B cell (primary cell): ENCODE data around the gene RNF223. TPM values are rescaled to one million over a fixed set of nuclear protein-coding genes. Genes with fewer than 3 reads are reported as not detected.
A peak's percentile ranks its signal among the peaks of the same experiment; 100 is the strongest.

ENCODE experiments used
- ATAC-seq: fragments of 200-7000 bp; cut with Tn5 transposase; one replicate; pipeline ENCODE4 v1.10.0; 2021; ENCODE audit warnings: low read depth, mild to moderate bottlenecking, moderate number of reproducible peaks, moderate library complexity
- CTCF ChIA-PET: fragments of 350-600 bp; sonication (Branson Sonifier 250); formaldehyde crosslinking; loops from one replicate; lab custom pipeline; 2021; ENCODE audit warnings: antibody characterized with exemption, inconsistent platforms; lab: Charles Lee
- POLR2A ChIA-PET: fragments of 350-600 bp; sonication (Branson Sonifier 250); formaldehyde crosslinking; loops from one replicate; lab custom pipeline; 2021; ENCODE audit warnings: antibody characterized with exemption; lab: Charles Lee
- DNase-seq: peaks from one replicate; pipeline ENCODE4 v3.0.0; 2013
- H2AFZ ChIP-seq: 2 replicates; pipeline ENCODE4 v1.6.1; 2012; ENCODE audit warnings: mild to moderate bottlenecking, low read depth, low read length; ENCODE audit not compliant: insufficient read depth, poor library complexity, severe bottlenecking
- H3K27ac ChIP-seq, 2 donors: 1 replicate in 1 of 2; 2 replicates in 1 of 2; pipeline ENCODE4 v1.5.1; 2012 to 2013; ENCODE audit warnings: low read length in 2 of 2, mild to moderate bottlenecking in 2 of 2, moderate library complexity in 1 of 2
- H3K27me3 ChIP-seq, 4 experiments: fragments of 200-600 bp in 1 of 4; sonication (generic) in 1 of 4; replicated peaks in 1 of 4; 1 replicate in 2 of 4; 2 replicates in 2 of 4; pipeline versions ENCODE4 v1.6.1 to v1.7.0; 2013 to 2016; ENCODE audit warnings: low read length in 3 of 4, mild to moderate bottlenecking in 2 of 4, mixed read lengths in 1 of 4, moderate library complexity in 1 of 4; ENCODE audit not compliant: insufficient read depth in 4 of 4, control insufficient read depth in 3 of 4; ENCODE audit errors: control extremely low read depth in 1 of 4
- H3K36me3 ChIP-seq, 2 experiments: replicated peaks in 1 of 2; 1 replicate in 1 of 2; 2 replicates in 1 of 2; pipeline versions ENCODE4 v1.6.1 to v1.7.1; 2013; ENCODE audit warnings: low read length in 1 of 2; ENCODE audit not compliant: insufficient read depth in 2 of 2, control insufficient read depth in 1 of 2; ENCODE audit errors: control extremely low read depth in 1 of 2, extremely low read depth in 1 of 2
- H3K4me1 ChIP-seq, 2 donors: fragments of 200-600 bp in 1 of 2; sonication (generic) in 1 of 2; 1 replicate in 1 of 2; 2 replicates in 1 of 2; pipeline versions ENCODE4 v1.5.1 to v1.6.1; 2013 to 2017; ENCODE audit warnings: low read length in 2 of 2; ENCODE audit not compliant: control insufficient read depth in 2 of 2, insufficient read depth in 2 of 2
- H3K4me2 ChIP-seq: replicated peaks from 2 replicates; pipeline ENCODE3; 2012; ENCODE audit warnings: mild to moderate bottlenecking, low read depth, low read length; ENCODE audit not compliant: poor library complexity, severe bottlenecking
- H3K4me3 ChIP-seq, 5 experiments: fragments of 200-600 bp in 1 of 5; sonication (generic) in 1 of 5; 1 replicate in 3 of 5; 2 replicates in 2 of 5; pipeline versions ENCODE4 v1.5.1 to v1.7.0; 2011 to 2016; ENCODE audit warnings: low read length in 4 of 5, mild to moderate bottlenecking in 4 of 5, low read depth in 2 of 5, control low read depth in 1 of 5, moderate library complexity in 1 of 5; ENCODE audit not compliant: insufficient read depth in 1 of 5; ENCODE audit errors: control extremely low read depth in 1 of 5, extremely low read depth in 1 of 5
- H3K79me2 ChIP-seq: fragments of 200-600 bp; sonication (generic); one replicate; pipeline ENCODE4 v1.6.0; 2016; ENCODE audit warnings: low read length; ENCODE audit not compliant: control insufficient read depth, insufficient read depth
- H3K9ac ChIP-seq: fragments of 200-600 bp; sonication (generic); 2 replicates; pipeline ENCODE4 v1.6.1; 2017; ENCODE audit warnings: mild to moderate bottlenecking, low read length, moderate library complexity
- H3K9me3 ChIP-seq, 3 donors: one replicate each; pipeline versions ENCODE4 v1.6.1 to v1.7.1; 2013; ENCODE audit warnings: low read length in 2 of 3; ENCODE audit not compliant: control insufficient read depth in 2 of 3, insufficient read depth in 1 of 3; ENCODE audit errors: control extremely low read depth in 1 of 3
- H4K20me1 ChIP-seq: 2 replicates; pipeline ENCODE4 v1.6.0; 2012; ENCODE audit warnings: mild to moderate bottlenecking, low read length; ENCODE audit not compliant: insufficient read depth, control insufficient read depth, poor library complexity, severe bottlenecking
- H3K27ac Mint-ChIP-seq: one replicate; pipeline ENCODE4 v1.8.0; 2021; ENCODE audit warnings: mixed read lengths
- H3K27me3 Mint-ChIP-seq: one replicate; pipeline ENCODE4 v1.8.0; 2021; ENCODE audit warnings: mixed read lengths
- H3K4me1 Mint-ChIP-seq: one replicate; pipeline ENCODE4 v1.8.0; 2021; ENCODE audit warnings: mixed read lengths
- H3K4me3 Mint-ChIP-seq: one replicate; pipeline ENCODE4 v1.8.0; 2021; ENCODE audit warnings: mixed read lengths
- H3K9me3 Mint-ChIP-seq: one replicate; pipeline ENCODE4 v1.8.0; 2022; ENCODE audit warnings: mixed read lengths; ENCODE audit not compliant: insufficient read depth
- EZH2 ChIP-seq: IDR thresholded peaks from 2 replicates; pipeline ENCODE4 v1.6.1; 2012; ENCODE audit warnings: borderline replicate concordance, low read depth, mild to moderate bottlenecking, moderate library complexity, low read length; ENCODE audit not compliant: insufficient read depth, poor library complexity, severe bottlenecking
- WGBS: methylation state at CpG from one replicate; pipeline ENCODE4 v1.1.5; 2013; ENCODE audit warnings: missing lambda C conversion rate; ENCODE audit not compliant: insufficient coverage; 5-methylcytosine and 5-hydroxymethylcytosine counted together
- intact Hi-C: fragments of 100-400 bp; cut with micrococcal nuclease; formaldehyde crosslinking; loops from one replicate; pipeline ENCODE4 v1.10.0; 2022
- polyA plus RNA-seq: library from polyadenylated mRNA; depleted of rRNA; stranded (reverse); fragments of >200 nt; gene quantifications from 2 replicates; pipeline ENCODE4 v1.2.3, GENCODE V29; 2012
- total RNA-seq, 2 donors: library from RNA; stranded (reverse); fragments of 120-200 nt in 1 of 2; gene quantifications; 1 replicate in 1 of 2; 2 replicates in 1 of 2; pipeline versions ENCODE4 v1.2.3 to v1.2.4, GENCODE V29; 2013 to 2022
- TF ChIP-seq, protein P1 (sequence below): fragments of 200-600 bp; IDR thresholded peaks from one replicate; pipeline ENCODE4 v1.8.0; 2022; ENCODE audit warnings: antibody characterized with exemption, mild to moderate bottlenecking

RNF223 gene
- total and polyA plus RNA-seq, 2 donors (not counting 1 experiment from before 2014, with no cell fraction given) = not detected

DNA sequence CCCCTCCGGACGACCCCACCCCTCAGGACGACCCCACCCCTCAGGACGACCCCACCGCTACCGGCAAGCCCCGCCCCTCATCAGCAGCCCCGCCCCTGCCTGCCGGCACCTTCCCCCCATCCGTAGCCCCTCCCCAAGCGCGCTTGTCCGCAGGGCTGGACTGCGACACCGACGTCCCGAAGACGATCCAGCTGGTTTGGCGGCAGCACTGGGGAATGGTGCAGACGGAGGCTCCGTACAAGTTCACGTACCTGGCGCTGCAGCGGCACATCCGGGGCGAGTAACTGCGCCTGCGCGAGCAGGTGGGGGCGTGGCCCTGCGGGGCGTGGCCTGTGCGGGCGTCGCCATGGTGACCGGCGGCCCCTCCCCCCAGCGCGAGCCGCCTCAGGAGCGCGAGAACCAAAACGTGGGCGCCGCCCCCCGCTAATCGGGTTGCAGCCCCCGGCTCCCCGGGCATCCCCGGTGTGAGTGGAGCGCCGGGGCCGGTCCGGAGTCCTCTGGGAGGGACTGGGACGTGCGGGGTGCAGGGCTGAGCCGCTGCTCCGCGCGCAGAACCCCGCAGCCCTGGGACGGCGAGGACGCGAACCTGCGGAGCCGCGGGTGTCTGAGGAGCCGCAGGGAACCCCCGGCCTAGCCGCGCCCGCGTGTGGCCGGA is 4.9 kb downstream of the RNF223 start:
- Mint-ChIP-seq H3K4me1 (peaks cover 25% of the 10 kb centered on the region), H3K27me3 (no peaks in the 10 kb centered on the region), H3K4me3 (peak overlapping the region; percentile 86), H3K27ac (peak overlapping the region; percentile 92), H3K9me3 (no peaks in the 10 kb centered on the region)
- H4K20me1 ChIP-seq = peaks cover 13% of the 10 kb centered on the region
- H3K36me3 ChIP-seq = no peaks in the 10 kb centered on the region
- H3K9ac ChIP-seq = peak overlapping the region; percentile 87
- H3K79me2 ChIP-seq = no peaks in the 10 kb centered on the region
- peaks cover 0 to 9% (median 0%) of the 10 kb centered on the region in 3 donors for H3K9me3 ChIP-seq
- H3K4me2 ChIP-seq = peak overlapping the region; percentile 97
- CTCF ChIA-PET = interaction anchor here (1.0 to 1.3 kb wide), 2 partner anchors 36 to 50 kb away, joined by 3 to 4 read pairs; partner anchors contain the start of gene AGRN
- POLR2A ChIA-PET = interaction anchor here (0.6 to 1.2 kb wide), 4 partner anchors 10 to 68 kb away, joined by 3 to 5 read pairs (median 4); no protein-coding TSS in a partner anchor
- intact Hi-C loops = loop anchor here (1.0 to 10.0 kb wide), 3 partner anchors 10 to 54 kb away; partner anchors contain the start of genes C1orf159 and ISG15
- peak overlapping the region; percentile 72 for H2AFZ ChIP-seq
- H3K4me3 ChIP-seq = peak overlapping the region in 4 of 5 experiments; percentile 56 to 71 (median 67)
- 6% methylated on average over 68 of the region's 75 CpGs for WGBS
- DNase-seq (peak; percentile 96), ATAC-seq (peak; percentile 50)
- H3K27me3 ChIP-seq = peaks cover 0 to 11% (median 2%) of the 10 kb centered on the region in 4 experiments
- TF ChIP-seq EZH2 = no peak
- TF ChIP-seq, protein P1, sequence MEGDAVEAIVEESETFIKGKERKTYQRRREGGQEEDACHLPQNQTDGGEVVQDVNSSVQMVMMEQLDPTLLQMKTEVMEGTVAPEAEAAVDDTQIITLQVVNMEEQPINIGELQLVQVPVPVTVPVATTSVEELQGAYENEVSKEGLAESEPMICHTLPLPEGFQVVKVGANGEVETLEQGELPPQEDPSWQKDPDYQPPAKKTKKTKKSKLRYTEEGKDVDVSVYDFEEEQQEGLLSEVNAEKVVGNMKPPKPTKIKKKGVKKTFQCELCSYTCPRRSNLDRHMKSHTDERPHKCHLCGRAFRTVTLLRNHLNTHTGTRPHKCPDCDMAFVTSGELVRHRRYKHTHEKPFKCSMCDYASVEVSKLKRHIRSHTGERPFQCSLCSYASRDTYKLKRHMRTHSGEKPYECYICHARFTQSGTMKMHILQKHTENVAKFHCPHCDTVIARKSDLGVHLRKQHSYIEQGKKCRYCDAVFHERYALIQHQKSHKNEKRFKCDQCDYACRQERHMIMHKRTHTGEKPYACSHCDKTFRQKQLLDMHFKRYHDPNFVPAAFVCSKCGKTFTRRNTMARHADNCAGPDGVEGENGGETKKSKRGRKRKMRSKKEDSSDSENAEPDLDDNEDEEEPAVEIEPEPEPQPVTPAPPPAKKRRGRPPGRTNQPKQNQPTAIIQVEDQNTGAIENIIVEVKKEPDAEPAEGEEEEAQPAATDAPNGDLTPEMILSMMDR = no peak
- H3K27ac ChIP-seq = peak overlapping the region; percentile 73 to 77
- H3K4me1 ChIP-seq = peaks cover 28 to 31% of the 10 kb centered on the region in 2 donors
